Neural cell (in vitro differentiated cells): ENCODE measurements around the gene PTGR1. TPM values are rescaled to one million over a fixed set of nuclear protein-coding genes. Genes with fewer than 3 reads are reported as not detected.

Source experiments
- H2AFZ ChIP-seq: fragments of 200-600, 300-800 bp; sonication (generic), shearing (Covaris generic); 2 replicates; pipeline ENCODE4 v1.6.0; 2014; ENCODE audit warnings: low read depth, mild to moderate bottlenecking, antibody characterized with exemption, low read length, moderate library complexity
- H3F3A ChIP-seq: fragments of 200-600 bp; shearing (Covaris generic); 2 replicates; pipeline ENCODE4 v1.6.1; 2016; ENCODE audit warnings: mild to moderate bottlenecking, moderate library complexity, mixed read lengths, antibody characterized with exemption, low read length; ENCODE audit not compliant: insufficient read depth, poor library complexity, severe bottlenecking
- H3K27ac ChIP-seq: fragments of 200-600, 300-800 bp; sonication (generic), shearing (Covaris generic); 2 replicates; pipeline ENCODE4 v1.5.1; 2014; ENCODE audit warnings: mild to moderate bottlenecking, low read length, moderate library complexity
- H3K27me3 ChIP-seq: fragments of 300-800, 200-600 bp; sonication (generic), shearing (Covaris generic); 2 replicates; pipeline ENCODE4 v1.6.0; 2014; ENCODE audit warnings: mild to moderate bottlenecking, low read depth, low read length, moderate library complexity; ENCODE audit not compliant: insufficient read depth
- H3K36me3 ChIP-seq: fragments of 300-800, 200-600 bp; sonication (generic), shearing (Covaris generic); 2 replicates; pipeline ENCODE4 v1.5.1; 2014; ENCODE audit warnings: mild to moderate bottlenecking, antibody characterized with exemption, low read length, moderate library complexity; ENCODE audit not compliant: insufficient read depth
- H3K4me2 ChIP-seq: fragments of 300-800, 200-600 bp; sonication (generic), shearing (Covaris generic); 2 replicates; pipeline ENCODE4 v1.6.0; 2014; ENCODE audit warnings: mild to moderate bottlenecking, low read length
- H3K4me3 ChIP-seq: fragments of 300-800, 200-600 bp; sonication (generic), shearing (Covaris generic); 2 replicates; pipeline ENCODE4 v1.5.1; 2014; ENCODE audit warnings: mild to moderate bottlenecking, low read length, moderate library complexity
- H3K79me2 ChIP-seq: fragments of 200-600 bp; shearing (Covaris generic); replicated peaks from 2 replicates; pipeline ENCODE4 v1.6.0; 2014; ENCODE audit warnings: mild to moderate bottlenecking, low read length, moderate library complexity; ENCODE audit not compliant: insufficient read depth
- H3K9ac ChIP-seq: fragments of 300-800, 200-600 bp; sonication (generic), shearing (Covaris generic); 2 replicates; pipeline ENCODE4 v1.6.1; 2016; ENCODE audit warnings: mild to moderate bottlenecking, low read length, mixed read lengths
- H3K9me2 ChIP-seq: fragments of 200-600 bp; shearing (Covaris generic); 2 replicates; pipeline ENCODE4 v1.6.1; 2016; ENCODE audit warnings: mild to moderate bottlenecking, low read length, mixed read lengths; ENCODE audit not compliant: insufficient read depth
- H3K9me3 ChIP-seq: fragments of 200-600, 300-800 bp; sonication (generic), shearing (Covaris generic); 2 replicates; pipeline ENCODE4 v1.6.1; 2016; ENCODE audit warnings: mild to moderate bottlenecking, mixed run types, low read length, moderate library complexity, mixed read lengths
- H4K20me1 ChIP-seq: fragments of 200-600 bp; shearing (Covaris generic); 2 replicates; pipeline ENCODE4 v1.6.1; 2016; ENCODE audit warnings: mild to moderate bottlenecking, mixed run types; ENCODE audit not compliant: insufficient read depth
- EP300 ChIP-seq: fragments of 450-650 bp; conservative IDR thresholded peaks from 2 replicates; pipeline ENCODE4 v1.6.1; 2014; ENCODE audit warnings: antibody characterized with exemption, mild to moderate bottlenecking, moderate library complexity; ENCODE audit not compliant: poor library complexity, severe bottlenecking
- EZH2 ChIP-seq: fragments of 200-600, 300-800 bp; shearing (Covaris generic), sonication (generic); IDR thresholded peaks from 2 replicates; pipeline ENCODE4 v1.6.1; 2014; ENCODE audit warnings: antibody characterized with exemption, low read length, borderline replicate concordance, mild to moderate bottlenecking; ENCODE audit not compliant: insufficient read depth, poor library complexity, severe bottlenecking
- MXI1 ChIP-seq: fragments of 450-650 bp; conservative IDR thresholded peaks from 2 replicates; pipeline ENCODE4 v1.6.1; 2014; ENCODE audit warnings: antibody characterized with exemption, mild to moderate bottlenecking; ENCODE audit not compliant: poor library complexity, severe bottlenecking
- POLR2AphosphoS5 ChIP-seq: IDR thresholded peaks from 2 replicates; pipeline ENCODE4 v1.6.1; 2012
- RAD21 ChIP-seq: fragments of 450-650 bp; conservative IDR thresholded peaks from 2 replicates; pipeline ENCODE4 v1.6.1; 2014; ENCODE audit warnings: antibody characterized with exemption, mild to moderate bottlenecking, moderate library complexity
- REST ChIP-seq: IDR thresholded peaks from 2 replicates; pipeline ENCODE4 v1.6.1; 2012; ENCODE audit warnings: borderline replicate concordance
- SMC3 ChIP-seq: fragments of 450-650 bp; conservative IDR thresholded peaks from 2 replicates; pipeline ENCODE4 v1.6.1; 2014; ENCODE audit warnings: antibody characterized with exemption, mild to moderate bottlenecking, moderate library complexity; ENCODE audit not compliant: poor library complexity
- polyA plus RNA-seq: library from polyadenylated mRNA; depleted of rRNA; stranded (reverse); fragments of >200 nt; gene quantifications from 2 replicates; pipeline ENCODE4 v1.2.3, GENCODE V29; 2014

PTGR1 gene
- polyA plus RNA-seq, 1 donor from 2014 or later = 6.6 TPM

- Histone ChIP-seq H3K4me2 (no peak overlapping the region), H3K27me3 (no peaks in the 10 kb centered on the region), H3F3A (no peaks in the 10 kb centered on the region), H3K4me3 (no peak overlapping the region), H3K9me2 (no peaks in the 10 kb centered on the region), H3K9me3 (no peaks in the 10 kb centered on the region), H3K27ac (no peak overlapping the region), H3K36me3 (no peaks in the 10 kb centered on the region), H3K9ac (no peak overlapping the region), H3K79me2 (no peaks in the 10 kb centered on the region), H4K20me1 (no peaks in the 10 kb centered on the region), H2AFZ (no peak overlapping the region)
- no peak for TF ChIP-seq RAD21
- no peak for TF ChIP-seq EZH2
- TF ChIP-seq EP300 = no peak
- no peak for TF ChIP-seq REST
- TF ChIP-seq POLR2AphosphoS5 = no peak
- TF ChIP-seq MXI1 = no peak
- TF ChIP-seq SMC3 = no peak
These were observed 46.4 kb upstream of the PTGR1 start for GRCh38 chr9:111645806-111646205.

GRCh38 chr9:111644195-111644772 lies 44.8 kb upstream of the PTGR1 start:
- Histone ChIP-seq H4K20me1 (no peaks in the 10 kb centered on the region), H3K79me2 (no peaks in the 10 kb centered on the region), H3F3A (no peaks in the 10 kb centered on the region), H3K9me2 (no peaks in the 10 kb centered on the region), H3K36me3 (no peaks in the 10 kb centered on the region), H3K27ac (no peak overlapping the region), H3K9me3 (no peaks in the 10 kb centered on the region), H2AFZ (no peak overlapping the region), H3K4me3 (no peak overlapping the region), H3K27me3 (no peaks in the 10 kb centered on the region), H3K9ac (no peak overlapping the region), H3K4me2 (no peak overlapping the region)
- no peak for TF ChIP-seq MXI1
- TF ChIP-seq EP300 = no peak
- TF ChIP-seq REST = no peak
- no peak for TF ChIP-seq SMC3
